GM12878 (cell line): ENCODE data around the gene RNF152. TPM values are rescaled to one million over a fixed set of nuclear protein-coding genes. Genes with fewer than 3 reads are reported as not detected.

ENCODE experiments used
- ATAC-seq: fragments of 200-7000 bp; cut with Tn5 transposase; 3 replicates; pipeline ENCODE4 v1.9.1; 2020; ENCODE audit warnings: mild to moderate bottlenecking, moderate library complexity
- BruUV-seq: library from RNA; stranded (reverse); fragments of 400-500 nt; replicated peaks from 2 replicates; lab custom pipeline; 2021; lab: Mats Ljungman, UMichigan
- CTCF ChIA-PET: fragments of 300-600 bp; sonication (Branson Sonifier 250); formaldehyde crosslinking; extraction: SDS; loops from one replicate; lab custom pipeline; 2021; ENCODE audit warnings: inconsistent platforms; lab: Yijun Ruan, JAX
- POLR2A ChIA-PET: fragments of 350-600 bp; formaldehyde crosslinking; extraction: SDS; loops from one replicate; lab custom pipeline; 2021; ENCODE audit warnings: inconsistent platforms; lab: Charles Lee
- RAD21 ChIA-PET: fragments of 300-600 bp; sonication (Branson Sonifier 250); formaldehyde crosslinking; loops from one replicate; lab custom pipeline; 2023; ENCODE audit warnings: antibody characterized with exemption; ENCODE audit not compliant: unreplicated experiment; lab: Charles Lee
- SMC1A ChIA-PET: fragments of 300-600 bp; sonication (Branson Sonifier 250); formaldehyde crosslinking; loops from one replicate; lab custom pipeline; 2023; ENCODE audit not compliant: unreplicated experiment, uncharacterized antibody; lab: Charles Lee
- DNase-seq: peaks from one replicate; pipeline ENCODE4 v3.0.0-alpha.2; 2011; ENCODE audit warnings: low read depth, low spot score
- FAIRE-seq: peaks from 3 replicates; lab custom pipeline; 2011; peaks lifted over from hg19 to GRCh38; lab: Jason Lieb, UNC
- H2AFZ ChIP-seq: 2 replicates; pipeline ENCODE4 v1.6.0; 2011; ENCODE audit warnings: low read depth, low read length, control low read depth; ENCODE audit not compliant: control insufficient read depth
- H3K27ac ChIP-seq: 2 replicates; pipeline ENCODE4 v1.5.1; 2011; ENCODE audit warnings: control low read depth; ENCODE audit not compliant: control insufficient read depth, insufficient read depth
- H3K27me3 ChIP-seq, 2 experiments: replicated peaks in 1 of 2; 2 replicates each; pipeline versions ENCODE4 v1.6.0 to v1.6.1; 2011; ENCODE audit warnings: low read length in 1 of 2; ENCODE audit not compliant: control insufficient read depth in 2 of 2, insufficient read depth in 2 of 2
- H3K36me3 ChIP-seq, 2 experiments: 2 replicates each; pipeline ENCODE4 v1.5.1; 2011; ENCODE audit warnings: low read length in 1 of 2; ENCODE audit not compliant: control insufficient read depth in 2 of 2, insufficient read depth in 2 of 2
- H3K4me1 ChIP-seq: 2 replicates; pipeline ENCODE4 v1.6.1; 2011; ENCODE audit warnings: mild to moderate bottlenecking, low read length, moderate library complexity, mixed read lengths; ENCODE audit not compliant: control insufficient read depth, insufficient read depth
- H3K4me2 ChIP-seq: 2 replicates; pipeline ENCODE4 v1.6.0; 2011; ENCODE audit warnings: control low read depth; ENCODE audit not compliant: control insufficient read depth, insufficient read depth
- H3K4me3 ChIP-seq: fragments of 200-600 bp; sonication (generic); 2 replicates; pipeline ENCODE4 v1.5.1; 2016
- H3K79me2 ChIP-seq: 2 replicates; pipeline ENCODE4 v1.6.0; 2011; ENCODE audit warnings: low read length; ENCODE audit not compliant: control insufficient read depth, insufficient read depth
- H3K9ac ChIP-seq: 2 replicates; pipeline ENCODE4 v1.8.0; 2011; ENCODE audit warnings: low read length, control low read depth, mixed read lengths; ENCODE audit not compliant: control insufficient read depth, insufficient read depth
- H3K9me3 ChIP-seq: replicated peaks from 3 replicates; pipeline ENCODE4 v1.5.1; 2011; ENCODE audit warnings: mild to moderate bottlenecking, low read length; ENCODE audit not compliant: control insufficient read depth, insufficient read depth
- H4K20me1 ChIP-seq: 2 replicates; pipeline ENCODE4 v1.6.0; 2011; ENCODE audit not compliant: control insufficient read depth, insufficient read depth
- ATF7 ChIP-seq: fragments of 450-650 bp; IDR thresholded peaks from 2 replicates; pipeline ENCODE4 v1.6.1; 2016; ENCODE audit warnings: low read depth, mild to moderate bottlenecking
- CUX1 ChIP-seq: IDR thresholded peaks from 2 replicates; pipeline ENCODE4 v1.6.1; 2012; ENCODE audit warnings: improper control_type of control experiment, low read depth, low read length; ENCODE audit not compliant: insufficient replicate concordance
- HDAC6 ChIP-seq: fragments of 200-600 bp; sonication (generic); IDR thresholded peaks from one replicate; pipeline ENCODE4 v1.8.0; 2017; ENCODE audit warnings: antibody characterized with exemption; ENCODE audit not compliant: unreplicated experiment
- PAX8 ChIP-seq: fragments of 450-650 bp; IDR thresholded peaks from 2 replicates; pipeline ENCODE4 v1.6.1; 2017; ENCODE audit warnings: mild to moderate bottlenecking, moderate library complexity
- PRDM15 ChIP-seq: fragments of 450-650 bp; formaldehyde crosslinking; IDR thresholded peaks from 2 replicates; pipeline ENCODE4 v1.4.0; 2020; ENCODE audit warnings: mild to moderate bottlenecking, moderate library complexity
- SIX5 ChIP-seq: IDR thresholded peaks from 2 replicates; pipeline ENCODE4 v1.6.1; 2011; ENCODE audit warnings: mild to moderate bottlenecking, low read depth, low read length, moderate library complexity; ENCODE audit not compliant: severe bottlenecking
- SPI1 ChIP-seq: IDR thresholded peaks from 2 replicates; pipeline ENCODE4 v1.6.1; 2011; ENCODE audit warnings: low read depth, mild to moderate bottlenecking, low read length, moderate library complexity, borderline replicate concordance; ENCODE audit not compliant: insufficient read depth
- SREBF2 ChIP-seq: IDR thresholded peaks from 2 replicates; pipeline ENCODE4 v1.6.1; 2012; ENCODE audit warnings: mild to moderate bottlenecking, low read length
- TCF12 ChIP-seq: IDR thresholded peaks from 2 replicates; pipeline ENCODE4 v1.6.1; 2011; ENCODE audit warnings: low read depth, mild to moderate bottlenecking, low read length
- WRNIP1 ChIP-seq: IDR thresholded peaks from 2 replicates; pipeline ENCODE4 v1.6.1; 2011; ENCODE audit warnings: low read depth, low read length, improper control_type of control experiment, borderline replicate concordance
- ZBED1 ChIP-seq: IDR thresholded peaks from 2 replicates; pipeline ENCODE4 v1.6.1; 2016; ENCODE audit warnings: borderline replicate concordance
- ZNF217 ChIP-seq: fragments of 450-650 bp; IDR thresholded peaks from 2 replicates; pipeline ENCODE4 v1.6.1; 2017; ENCODE audit warnings: antibody characterized with exemption, mild to moderate bottlenecking
- WGBS: methylation state at CpG from one replicate; pipeline ENCODE4 v1.1.6; 2016; ENCODE audit warnings: low lambda C conversion rate; ENCODE audit not compliant: insufficient replicate concordance, insufficient coverage; ENCODE audit errors: missing lambda C conversion rate; 5-methylcytosine and 5-hydroxymethylcytosine counted together
- in situ Hi-C: fragments of 300-500 bp; cut with MboI; formaldehyde crosslinking; loops from 9 replicates; pipeline ENCODE4 v1.14.3; 2018; ENCODE audit warnings: mixed read lengths
- intact Hi-C: fragments of 100-400 bp; cut with micrococcal nuclease; formaldehyde crosslinking; loops from one replicate; pipeline ENCODE4 v1.14.2; 2022; ENCODE audit not compliant: unreplicated experiment
- polyA plus RNA-seq, 11 experiments: library from polyadenylated mRNA; depleted of rRNA in 4 of 11; unstranded in 6 of 11; stranded (reverse) in 5 of 11; fragments of >200 nt; fragmentation: Nextera tagmentation in 4 of 11; fragmentation: Illumina TruSeq in 1 of 11; extraction: Ambion mirVana in 4 of 11; extraction: Trizol in 1 of 11; gene quantifications; 1 replicate in 1 of 11; 2 replicates in 10 of 11; pipeline versions ENCODE4 v1.2.1 to v1.2.3, GENCODE V29; 2011 to 2016; ENCODE audit warnings: inconsistent platforms in 2 of 11, missing spikeins in 2 of 11, low read depth in 1 of 11
- total RNA-seq, 4 experiments: library from RNA; depleted of rRNA in 3 of 4; stranded (reverse); fragments of >200 nt in 3 of 4; fragmentation: Illumina TruSeq in 1 of 4; extraction: Trizol in 1 of 4; gene quantifications; 2 replicates each; pipeline versions ENCODE4 v1.2.1 to v1.2.3, GENCODE V29; 2013 to 2021

Gene RNF152
- total and polyA plus RNA-seq, 10 of the 15 experiments (the other 5 are each of a cell fraction or from before 2014, with no cell fraction given) = under 0.01 to 0.07 (median 0.03) TPM; not detected in 7

DNA sequence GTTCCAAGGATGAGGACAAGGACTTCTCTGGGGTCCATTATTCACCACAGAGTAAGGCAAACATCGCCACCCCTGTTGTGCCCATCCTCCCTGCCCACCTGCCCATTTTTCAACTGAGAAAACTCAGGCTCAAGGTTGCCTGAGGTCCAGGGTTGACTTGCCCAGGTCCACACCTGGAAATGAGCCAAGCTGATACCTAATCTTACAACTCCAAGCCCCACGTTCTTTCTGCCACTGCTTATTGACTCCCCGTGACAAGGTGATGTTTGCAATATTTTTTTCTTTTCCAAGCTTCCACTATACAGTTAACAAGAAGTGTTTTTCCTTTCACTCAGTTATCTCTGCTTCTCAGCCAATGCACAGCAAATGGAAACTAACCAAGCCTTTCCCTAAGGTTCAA is 39.0 kb downstream of the RNF152 start (continued):
- no peak for TF ChIP-seq HDAC6

DNA sequence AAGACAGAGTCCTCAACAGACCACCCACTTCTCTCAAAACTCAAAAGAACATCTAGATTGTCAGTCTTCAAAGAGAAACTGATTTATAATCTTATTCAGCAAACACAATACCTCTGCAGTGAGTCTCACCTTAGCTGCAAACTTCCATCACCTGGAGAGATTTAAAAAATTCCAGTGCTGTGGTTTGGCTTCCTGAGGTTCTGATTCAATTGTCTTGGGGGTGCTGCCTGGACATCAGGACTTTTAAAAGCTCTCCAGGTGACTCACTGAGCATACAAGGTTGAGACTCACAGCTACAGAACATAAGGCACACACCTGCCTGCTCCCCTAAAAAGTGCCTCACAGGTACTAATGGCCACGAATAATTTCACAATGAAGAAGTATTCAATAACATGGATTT is 40.3 kb downstream of the RNF152 start:
- BruUV-seq = no TSS peak
- DNase-seq (no peak), FAIRE-seq (no peak), ATAC-seq (no peak)
- POLR2A ChIA-PET = interaction anchor here (0.7 kb wide), 1 partner anchor 277 kb away, joined by 3 read pairs; no protein-coding TSS in a partner anchor
- H2AFZ ChIP-seq = no peak overlapping the region
- WGBS = 6% methylated on average over 1 of the region's 1 CpG
- H3K9me3 ChIP-seq = no peaks in the 10 kb centered on the region; the same call in 2 of the 3 replicates
- RAD21 ChIA-PET = no interaction called here
- no peak overlapping the region for H3K9ac ChIP-seq
- no peaks in the 10 kb centered on the region for H3K79me2 ChIP-seq
- H3K4me3 ChIP-seq = no peak overlapping the region
- H3K4me1 ChIP-seq = no peaks in the 10 kb centered on the region
- H4K20me1 ChIP-seq = no peaks in the 10 kb centered on the region
- CTCF ChIA-PET = no interaction called here
- SMC1A ChIA-PET = no interaction called here
- no peak overlapping the region for H3K4me2 ChIP-seq
- no peaks in the 10 kb centered on the region for H3K27me3 ChIP-seq
- no peak overlapping the region for H3K27ac ChIP-seq
- intact Hi-C loops = no loop called here
- H3K36me3 ChIP-seq = no peaks in the 10 kb centered on the region
- in situ Hi-C loops = no loop called here
- TF ChIP-seq SIX5 (no peak), TCF12 (no peak), PRDM15 (CRISPR knock-in tag) (no peak), CUX1 (no peak), SREBF2 (no peak), ZBED1 (no peak), ATF7 (no peak), SPI1 (no peak), WRNIP1 (no peak), PAX8 (no peak), ZNF217 (no peak)
